AG09309 (cell line): Measurements from ENCODE around the gene RTL1.

ENCODE experiments used
- DNase-seq: peaks from one replicate; pipeline ENCODE4 v3.0.0-alpha.2; 2010; ENCODE audit warnings: low read depth
- H3K4me3 ChIP-seq: 2 replicates; pipeline ENCODE4 v1.5.1; 2011; ENCODE audit warnings: mild to moderate bottlenecking, low read depth, low read length, moderate library complexity; ENCODE audit not compliant: control insufficient read depth
- CTCF ChIP-seq: IDR thresholded peaks from 2 replicates; pipeline ENCODE4 v1.5.1; 2011; ENCODE audit warnings: mild to moderate bottlenecking, low read depth, low read length, inconsistent platforms; ENCODE audit not compliant: insufficient read depth, control insufficient read depth; ENCODE audit errors: missing control alignments

RTL1 gene

GRCh38 chr14:100879194-100879593, 24.3 kb downstream of the RTL1 start:
- no peak for DNase-seq
- TF ChIP-seq CTCF: no peak
- no peak overlapping the region for H3K4me3 ChIP-seq

GRCh38 chr14:100878271-100879146, 25.0 kb downstream of the RTL1 start:
- TF ChIP-seq CTCF: no peak
- DNase-seq: no peak
- no peak overlapping the region for H3K4me3 ChIP-seq

DNA sequence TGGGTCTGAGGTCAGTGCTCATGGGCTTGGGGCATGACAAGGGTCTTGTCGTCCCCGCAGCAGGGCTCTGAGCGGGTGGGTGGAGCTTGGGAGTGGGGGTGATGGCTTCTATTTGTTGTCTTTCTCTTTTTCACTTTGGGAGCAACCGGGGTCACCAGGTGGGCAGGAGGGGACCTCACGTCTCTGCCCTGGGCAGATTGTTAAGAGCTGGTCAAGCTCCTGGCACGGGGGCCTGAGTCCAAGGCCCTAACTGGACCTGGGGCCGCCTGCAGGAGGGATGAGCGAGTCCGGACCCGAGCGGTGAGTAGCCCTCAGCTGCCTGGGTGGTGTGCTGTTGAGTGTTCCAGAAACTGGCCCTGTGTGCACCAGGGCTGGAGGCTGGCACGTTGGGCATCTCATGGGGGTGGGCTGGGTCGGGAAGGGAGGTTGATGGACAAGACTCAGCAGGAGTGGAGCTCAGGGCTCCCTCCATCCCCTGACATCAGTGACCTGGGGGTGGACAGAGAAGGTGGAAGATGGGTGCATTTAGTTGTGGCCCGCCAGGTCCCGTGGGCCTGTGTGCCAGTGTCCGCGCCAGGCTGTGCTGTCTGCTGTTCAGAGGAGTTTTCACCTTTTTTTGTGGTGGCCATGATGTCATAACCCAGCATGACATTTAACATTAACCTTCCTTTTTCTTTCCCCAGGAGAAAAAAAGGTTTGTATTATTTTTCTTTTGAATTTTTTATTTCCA, 27.5 kb downstream of the RTL1 start:
- no peak overlapping the region for H3K4me3 ChIP-seq
- no peak for DNase-seq
- TF ChIP-seq CTCF: no peak

- TF ChIP-seq CTCF: no peak
- no peak for DNase-seq
Observed at GRCh38 chr14:100875126-100875525, 28.4 kb downstream of the RTL1 start.

DNA sequence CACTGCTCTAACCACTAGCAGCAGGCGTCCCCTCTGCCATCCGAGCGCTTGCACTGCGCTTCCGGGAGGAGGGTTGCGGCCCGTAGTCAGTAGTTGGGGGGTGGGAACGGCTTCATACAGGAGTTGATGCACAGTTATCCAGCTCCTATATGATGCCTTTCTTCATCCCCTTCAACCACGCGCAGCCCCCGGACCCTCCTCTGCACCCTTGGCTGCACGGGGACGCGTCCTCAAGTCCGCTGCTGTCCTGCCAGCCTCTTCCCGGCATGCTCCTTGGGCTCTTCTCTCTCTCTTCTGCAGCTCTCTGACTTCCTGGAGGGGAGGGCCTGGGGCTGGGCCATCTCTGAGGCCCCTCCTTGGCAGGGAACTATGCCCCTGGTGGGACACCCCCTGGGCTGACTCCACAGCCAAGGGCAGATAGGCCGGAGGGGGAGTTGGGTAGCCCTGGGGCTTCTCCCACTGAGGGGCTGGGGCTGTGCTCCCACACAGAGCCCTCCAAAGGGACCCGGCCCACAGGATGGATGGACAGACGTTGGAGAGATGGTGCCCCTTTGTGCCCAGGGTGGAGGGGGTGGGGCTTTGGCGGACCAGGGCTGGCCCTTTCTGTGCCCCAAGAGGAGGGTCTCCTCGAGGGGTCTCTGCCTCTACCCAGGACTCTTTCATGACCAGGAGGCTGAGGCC, 29.0 kb downstream of the RTL1 start:
- H3K4me3 ChIP-seq: no peak overlapping the region
- DNase-seq: no peak
- TF ChIP-seq CTCF: no peak

More at GRCh38 chr14:100875126-100875525, 28.4 kb downstream of the RTL1 start:
- H3K4me3 ChIP-seq: no peak overlapping the region

- TF ChIP-seq CTCF: no peak
- DNase-seq: no peak
- H3K4me3 ChIP-seq: no peak overlapping the region
Observed at GRCh38 chr14:100874051-100874410, 29.5 kb downstream of the RTL1 start.
